ENCODE results near the gene ENPP6.

DNA sequence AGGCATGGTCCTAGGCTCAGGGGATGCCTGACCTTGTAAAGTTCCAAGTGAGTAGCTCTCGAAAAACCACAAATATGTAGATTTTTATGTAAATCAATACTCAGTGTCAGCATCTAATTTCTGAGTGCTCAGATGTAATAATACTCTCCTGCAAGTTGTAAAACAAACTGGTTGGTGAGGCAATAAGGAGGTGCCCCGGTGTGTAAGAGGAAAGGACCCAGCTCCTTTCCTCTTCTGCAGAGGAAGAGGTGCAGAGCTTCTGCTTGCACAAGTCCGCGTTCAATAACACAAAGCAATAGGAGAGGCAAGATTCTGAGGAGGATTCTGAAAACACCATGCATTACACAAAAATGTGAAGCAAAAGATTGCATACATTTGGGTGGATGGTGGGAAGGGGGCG is 43.6 kb upstream of the ENPP6 start:
- TF ChIP-seq POLR2A (IDR thresholded peaks at IDR 0.05; ENCODE audit: low read length) (no peak), GATA1 (IDR thresholded peaks at IDR 0.05; ENCODE audit: low read depth, low read length) (no peak)
